CD4-positive, alpha-beta T cell treated with Interferon alpha-2 for 1 hour (primary cell): Measurements from ENCODE around the gene TBC1D5.
"Not testable (repeated sequence)": the region's sequence is repeated elsewhere in the genome, so short reads cannot be mapped to it uniquely, and the experiment has no call there.

ENCODE experiments used
- DNase-seq, 2 donors: peaks; one replicate each; pipeline ENCODE4 v3.0.0-alpha.2; 2020 to 2022

The TBC1D5 gene

GRCh38 chr3:17394541-17395155, 347.8 kb downstream of the TBC1D5 start:
- DNase-seq, result no peak

GRCh38 chr3:17392516-17392915, 349.9 kb downstream of the TBC1D5 start:
- DNase-seq, result not testable (repeated sequence)

GRCh38 chr3:17390785-17391184, 351.6 kb downstream of the TBC1D5 start:
- DNase-seq, result no peak

- no peak for DNase-seq
Measured at GRCh38 chr3:17387108-17387507, 355.3 kb downstream of the TBC1D5 start.

GRCh38 chr3:17386432-17386831, 356.0 kb downstream of the TBC1D5 start:
- DNase-seq, result no peak

- DNase-seq, result no peak
Measured at GRCh38 chr3:17384567-17385296, 357.7 kb downstream of the TBC1D5 start.

GRCh38 chr3:17373304-17373703, 369.1 kb downstream of the TBC1D5 start:
- no peak for DNase-seq

GRCh38 chr3:17372362-17373210, 369.8 kb downstream of the TBC1D5 start:
- DNase-seq, result no peak

- no peak for DNase-seq
Measured at GRCh38 chr3:17369973-17370372, 372.5 kb downstream of the TBC1D5 start.

GRCh38 chr3:17367171-17367570, 375.3 kb downstream of the TBC1D5 start:
- no peak for DNase-seq

- no peak for DNase-seq
Measured at GRCh38 chr3:17360991-17361390, 381.4 kb downstream of the TBC1D5 start.

- DNase-seq, result no peak
Measured at GRCh38 chr3:17359911-17360310, 382.5 kb downstream of the TBC1D5 start.

- DNase-seq, result no peak
Measured at GRCh38 chr3:17357035-17357710, 385.3 kb downstream of the TBC1D5 start.

GRCh38 chr3:17356585-17356984, 385.8 kb downstream of the TBC1D5 start:
- DNase-seq, result no peak

GRCh38 chr3:17355591-17355990, 386.8 kb downstream of the TBC1D5 start:
- no peak for DNase-seq

GRCh38 chr3:17354341-17354740, 388.1 kb downstream of the TBC1D5 start:
- no peak for DNase-seq

GRCh38 chr3:17352620-17353019, 389.8 kb downstream of the TBC1D5 start:
- no peak for DNase-seq

- DNase-seq, result not testable (repeated sequence)
Measured at GRCh38 chr3:17351193-17351592, 391.2 kb downstream of the TBC1D5 start.

- DNase-seq, result no peak
Measured at GRCh38 chr3:17349093-17349492, 393.3 kb downstream of the TBC1D5 start.

GRCh38 chr3:17342119-17342518, 400.3 kb downstream of the TBC1D5 start:
- no peak for DNase-seq

GRCh38 chr3:17340693-17341092, 401.7 kb downstream of the TBC1D5 start:
- DNase-seq, result no peak

- no peak for DNase-seq
Measured at GRCh38 chr3:17340261-17340660, 402.2 kb downstream of the TBC1D5 start.

- DNase-seq, result no peak
Measured at GRCh38 chr3:17339132-17339575, 403.3 kb downstream of the TBC1D5 start.
